Measurements from ENCODE around the gene BSG.

GRCh38 chr19:535017-535835 lies 37.2 kb upstream of the BSG start:
- TF ChIP-seq CTCF (IDR thresholded peaks at IDR 0.05) (no peak), POLR2A (IDR thresholded peaks at IDR 0.05) (no peak), POLR2AphosphoS5 (IDR thresholded peaks at IDR 0.05) (no peak)

All from breast epithelium (tissue), 3 donors.